ENCODE measurements around the gene ADAM8.
A peak's percentile ranks its signal among the peaks of the same experiment; 100 is the strongest.
"Not testable (repeated sequence)": the region's sequence is repeated elsewhere in the genome, so short reads cannot be mapped to it uniquely, and the experiment has no call there.

Gene ADAM8

DNA sequence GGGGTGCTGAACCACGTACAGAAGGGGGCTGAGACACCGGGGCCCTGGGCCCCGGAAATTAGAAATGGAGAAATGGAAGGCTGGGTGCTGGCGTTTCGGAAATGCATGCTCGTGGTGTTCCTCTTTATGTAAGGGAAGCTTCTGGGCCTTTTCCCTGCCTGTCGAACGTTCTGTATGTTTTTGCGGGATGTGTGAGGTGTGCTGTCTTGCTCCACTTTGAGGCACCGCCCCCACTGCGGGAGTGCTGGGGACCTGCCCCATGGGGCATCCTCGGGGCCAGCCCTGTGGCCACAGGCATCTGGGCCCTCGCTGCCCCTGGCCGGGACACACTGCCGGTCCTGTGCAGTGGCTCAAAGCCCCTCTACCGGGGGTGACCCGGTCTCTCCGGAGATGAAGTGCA is 40.7 kb downstream of the ADAM8 start:
- Histone ChIP-seq H3K27me3 (ENCODE audit: insufficient read depth, poor library complexity, severe bottlenecking) (peaks cover 40% of the 10 kb centered on the region), H3K27ac (replicated peaks) (no peak overlapping the region), H3K4me3 (replicated peaks; ENCODE audit: insufficient read depth, low read length) (no peak overlapping the region)
- peak; percentile 85 for TF ChIP-seq SPI1 (IDR thresholded peaks at IDR 0.05; ENCODE audit: borderline replicate concordance, low read depth)
- no peak for TF ChIP-seq POLR2AphosphoS5 (IDR thresholded peaks at IDR 0.05; ENCODE audit: low read depth)
- no peak for TF ChIP-seq REST (IDR thresholded peaks at IDR 0.05; ENCODE audit: insufficient replicate concordance, low read depth)
- TF ChIP-seq GABPA (IDR thresholded peaks at IDR 0.05; ENCODE audit: low read depth) = no peak
- TF ChIP-seq CTCF (IDR thresholded peaks at IDR 0.05; ENCODE audit: insufficient read depth, low read length) = no peak
- peak in 1 of 2 experiments; percentile 55 for DNase-seq (ENCODE audit: low read depth in 1 of 2, low spot score in 1 of 2)

- Histone ChIP-seq H3K4me3 (replicated peaks; ENCODE audit: insufficient read depth, low read length) (no peak overlapping the region), H3K27ac (replicated peaks) (peak overlapping the region; percentile 66), H3K27me3 (ENCODE audit: insufficient read depth, poor library complexity, severe bottlenecking) (peaks cover 39% of the 10 kb centered on the region)
- TF ChIP-seq POLR2AphosphoS5 (IDR thresholded peaks at IDR 0.05; ENCODE audit: low read depth) (no peak), SPI1 (IDR thresholded peaks at IDR 0.05; ENCODE audit: borderline replicate concordance, low read depth) (no peak), GABPA (IDR thresholded peaks at IDR 0.05; ENCODE audit: low read depth) (no peak), CTCF (IDR thresholded peaks at IDR 0.05; ENCODE audit: insufficient read depth, low read length) (no peak), REST (IDR thresholded peaks at IDR 0.05; ENCODE audit: insufficient replicate concordance, low read depth) (no peak)
- no peak for DNase-seq (ENCODE audit: low read depth in 1 of 2, low spot score in 1 of 2)
These were observed 41.3 kb downstream of the ADAM8 start for GRCh38 chr10:133235265-133235855.

DNA sequence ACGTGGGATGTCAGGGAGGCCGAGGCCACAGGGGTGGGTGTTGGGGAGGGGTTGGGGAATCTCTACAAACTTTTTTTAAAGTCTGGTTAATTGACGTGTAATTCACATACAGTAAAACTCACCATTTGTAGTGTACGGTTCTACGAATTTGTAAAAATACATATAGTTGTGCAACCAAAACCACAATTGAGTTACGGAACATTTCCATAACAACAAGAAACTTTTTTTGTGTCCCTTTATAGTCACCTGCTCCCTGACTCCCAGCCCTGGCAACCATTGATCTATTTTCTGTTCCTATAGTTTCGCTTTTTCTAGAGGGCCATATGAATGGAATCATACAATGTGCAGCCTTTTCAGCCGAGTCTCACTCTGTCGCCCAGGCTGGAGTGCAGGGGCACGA is 41.9 kb downstream of the ADAM8 start:
- H3K27ac ChIP-seq (replicated peaks) = peak overlapping the region; percentile 66
- H3K27me3 ChIP-seq (ENCODE audit: insufficient read depth, poor library complexity, severe bottlenecking) = peaks cover 36% of the 10 kb centered on the region
- DNase-seq (ENCODE audit: low read depth in 1 of 2, low spot score in 1 of 2) = peak in 1 of 2 experiments; percentile 34
- not testable (repeated sequence) for H3K4me3 ChIP-seq (replicated peaks; ENCODE audit: insufficient read depth, low read length)

- H3K27me3 ChIP-seq (ENCODE audit: insufficient read depth, poor library complexity, severe bottlenecking) = peaks cover 28% of the 10 kb centered on the region
- no peak for DNase-seq (ENCODE audit: low read depth in 1 of 2, low spot score in 1 of 2)
- H3K4me3 ChIP-seq (replicated peaks; ENCODE audit: insufficient read depth, low read length) = no peak overlapping the region
- no peak overlapping the region for H3K27ac ChIP-seq (replicated peaks)
- no peak for TF ChIP-seq SPI1 (IDR thresholded peaks at IDR 0.05; ENCODE audit: borderline replicate concordance, low read depth)
- no peak for TF ChIP-seq REST (IDR thresholded peaks at IDR 0.05; ENCODE audit: insufficient replicate concordance, low read depth)
- no peak for TF ChIP-seq POLR2AphosphoS5 (IDR thresholded peaks at IDR 0.05; ENCODE audit: low read depth)
- no peak for TF ChIP-seq GABPA (IDR thresholded peaks at IDR 0.05; ENCODE audit: low read depth)
- TF ChIP-seq CTCF (IDR thresholded peaks at IDR 0.05; ENCODE audit: insufficient read depth, low read length) = no peak
These were observed 44.6 kb downstream of the ADAM8 start for GRCh38 chr10:133231946-133232574.

Data from HL-60 (cell line).